A673 (cell line): ENCODE data around the gene SCG2. TPM values are rescaled to one million over a fixed set of nuclear protein-coding genes. Genes with fewer than 3 reads are reported as not detected.
"Not testable (repeated sequence)": the region's sequence is repeated elsewhere in the genome, so short reads cannot be mapped to it uniquely, and the experiment has no call there.

Experiments used
- BruUV-seq: library from RNA; stranded (reverse); fragments of 400-500 nt; replicated peaks from 2 replicates; lab custom pipeline; 2021; lab: Mats Ljungman, UMichigan
- CTCF ChIA-PET: fragments of 300-600 bp; sonication (Branson Sonifier 250); formaldehyde crosslinking; loops from one replicate; lab custom pipeline; 2022; ENCODE audit warnings: antibody characterized with exemption; lab: Charles Lee
- POLR2A ChIA-PET: fragments of 300-600 bp; sonication (Branson Sonifier 250); formaldehyde crosslinking; loops from one replicate; lab custom pipeline; 2022; ENCODE audit warnings: antibody characterized with exemption; ENCODE audit not compliant: low non-redundant PET; lab: Charles Lee
- DNase-seq: peaks from one replicate; pipeline ENCODE4 v3.0.0-alpha.2; 2015; ENCODE audit warnings: low spot score
- H3K27ac ChIP-seq: fragments of 200-600 bp; sonication (generic); 2 replicates; pipeline ENCODE4 v1.5.1; 2016; ENCODE audit warnings: mixed run types, low read depth, mild to moderate bottlenecking, mixed read lengths, antibody characterized with exemption, low read length; ENCODE audit not compliant: poor library complexity, severe bottlenecking
- H3K27me3 ChIP-seq: fragments of 200-600 bp; sonication (generic); replicated peaks from 2 replicates; pipeline ENCODE4 v1.6.1; 2017; ENCODE audit warnings: mixed run types, low read depth, mild to moderate bottlenecking, mixed read lengths, antibody characterized with exemption, low read length; ENCODE audit not compliant: insufficient read depth, poor library complexity
- H3K36me3 ChIP-seq: fragments of 200-600 bp; sonication (generic); 2 replicates; pipeline ENCODE4 v1.6.1; 2016; ENCODE audit warnings: mixed run types, mild to moderate bottlenecking, mixed read lengths, antibody characterized with exemption, low read length; ENCODE audit not compliant: insufficient read depth, poor library complexity, severe bottlenecking
- H3K4me1 ChIP-seq: fragments of 200-600 bp; sonication (generic); 2 replicates; pipeline ENCODE4 v1.6.1; 2017; ENCODE audit warnings: mixed run types, mild to moderate bottlenecking, mixed read lengths, antibody characterized with exemption, low read length; ENCODE audit not compliant: insufficient read depth, poor library complexity, severe bottlenecking
- H3K4me3 ChIP-seq: fragments of 200-600 bp; sonication (generic); 2 replicates; pipeline ENCODE4 v1.5.1; 2016; ENCODE audit warnings: low read depth, mixed run types, mild to moderate bottlenecking, mixed read lengths, low read length; ENCODE audit not compliant: poor library complexity, severe bottlenecking
- H3K9me3 ChIP-seq: fragments of 200-600 bp; sonication (generic); 2 replicates; pipeline ENCODE4 v1.6.1; 2016; ENCODE audit warnings: mixed run types, low read depth, mild to moderate bottlenecking, mixed read lengths, antibody characterized with exemption, low read length; ENCODE audit not compliant: poor library complexity, severe bottlenecking
- CTCF ChIP-seq: fragments of 300-800, 200-600 bp; sonication (generic); conservative IDR thresholded peaks from 2 replicates; pipeline ENCODE4 v1.5.1; 2017; ENCODE audit warnings: low read depth, mild to moderate bottlenecking, antibody characterized with exemption, low read length, moderate library complexity, mixed read lengths
- EZH2 ChIP-seq: fragments of 200-600 bp; sonication (generic); IDR thresholded peaks from 2 replicates; pipeline ENCODE4 v1.6.1; 2017; ENCODE audit warnings: borderline replicate concordance, low read depth, mild to moderate bottlenecking, mixed read lengths, antibody characterized with exemption, low read length; ENCODE audit not compliant: poor library complexity, severe bottlenecking
- intact Hi-C: fragments of 100-400 bp; cut with micrococcal nuclease; formaldehyde crosslinking; loops from one replicate; pipeline ENCODE4 v1.10.0; 2022; ENCODE audit not compliant: unreplicated experiment
- total RNA-seq: library from RNA; stranded (reverse); gene quantifications from 2 replicates; pipeline ENCODE4 v1.2.3, GENCODE V29; 2021

SCG2 gene
- total RNA-seq, 1 experiment from 2014 or later, result 26.2 TPM

DNA sequence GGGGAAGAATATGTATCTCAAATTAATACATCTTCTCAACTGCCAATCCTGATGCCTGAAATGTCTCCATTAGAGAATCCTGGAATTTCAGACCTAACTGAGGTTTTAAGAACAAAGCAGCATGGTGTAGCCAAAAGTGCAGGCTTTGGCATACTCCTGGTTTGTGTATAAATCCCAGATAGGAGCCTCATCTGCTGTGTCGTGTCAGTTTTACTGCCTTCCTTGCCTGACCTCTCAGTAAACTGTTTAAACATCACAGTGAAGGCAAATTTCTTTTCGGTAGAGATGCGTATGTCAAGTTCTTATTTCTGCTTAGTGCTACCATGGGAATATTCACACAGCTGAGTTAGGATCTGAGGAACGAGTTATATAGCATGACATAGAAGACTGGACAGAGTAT is 7.3 kb downstream of the SCG2 start:
- CTCF ChIA-PET, result no interaction called here
- no peak overlapping the region for H3K27ac ChIP-seq
- POLR2A ChIA-PET, result no interaction called here
- no peak for DNase-seq
- peaks cover 41% of the 10 kb centered on the region for H3K36me3 ChIP-seq
- intact Hi-C loops, result no loop called here
- H3K27me3 ChIP-seq, result no peaks in the 10 kb centered on the region
- peaks cover 11% of the 10 kb centered on the region for H3K4me1 ChIP-seq
- TF ChIP-seq CTCF, result no peak
- no peak for TF ChIP-seq EZH2
- BruUV-seq, result no TSS peak
- no peaks in the 10 kb centered on the region for H3K9me3 ChIP-seq
- no peak overlapping the region for H3K4me3 ChIP-seq

DNA sequence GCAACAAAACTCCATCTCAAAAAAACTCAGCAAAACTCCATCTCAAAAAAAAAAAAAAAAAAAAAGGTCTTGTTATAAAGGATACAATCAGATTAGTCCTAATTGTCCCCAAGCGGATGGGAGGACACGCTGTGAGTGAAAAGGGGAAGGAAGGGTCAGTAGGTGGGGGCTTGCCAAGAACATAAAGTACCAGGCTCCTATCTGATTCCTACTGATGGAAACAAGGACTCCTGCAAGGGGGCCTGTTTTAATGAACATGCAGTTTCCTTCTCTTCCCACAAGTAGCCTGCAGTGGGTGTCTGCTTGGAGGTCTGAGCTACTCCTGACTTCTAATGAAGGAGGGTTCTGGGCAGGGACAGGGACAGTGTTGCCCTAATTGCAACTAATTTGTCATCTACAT is 7.9 kb downstream of the SCG2 start:
- no peaks in the 10 kb centered on the region for H3K27me3 ChIP-seq
- ChIA-PET CTCF (no interaction called here), POLR2A (no interaction called here)
- intact Hi-C loops, result no loop called here
- BruUV-seq, result no TSS peak
- no peak for DNase-seq
- H3K4me3 ChIP-seq, result no peak overlapping the region
- H3K4me1 ChIP-seq, result peaks cover 9% of the 10 kb centered on the region
- H3K9me3 ChIP-seq, result no peaks in the 10 kb centered on the region
- TF ChIP-seq CTCF, result no peak
- TF ChIP-seq EZH2, result no peak
- no peak overlapping the region for H3K27ac ChIP-seq
- H3K36me3 ChIP-seq, result peaks cover 36% of the 10 kb centered on the region

DNA sequence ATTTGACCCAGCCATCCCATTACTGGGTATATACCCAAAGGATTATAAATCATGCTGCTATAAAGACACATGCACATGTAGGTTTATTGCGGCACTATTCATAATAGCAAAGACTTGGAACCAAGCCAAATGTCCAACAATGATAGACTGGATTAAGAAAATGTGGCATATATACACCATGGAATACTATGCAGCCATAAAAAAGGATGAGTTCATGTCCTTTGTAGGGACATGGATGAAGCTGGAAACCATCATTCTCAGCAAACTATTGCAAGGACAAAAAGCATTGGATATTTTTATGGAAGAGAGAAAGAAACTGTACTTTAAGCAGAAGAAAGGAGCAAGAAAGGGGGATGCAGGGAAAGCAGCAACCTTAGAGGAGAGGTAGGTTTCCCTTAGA is 9.5 kb downstream of the SCG2 start:
- intact Hi-C loops, H3K27ac ChIP-seq, POLR2A ChIA-PET, H3K4me3 ChIP-seq, H3K27me3 ChIP-seq, BruUV-seq, DNase-seq, H3K9me3 ChIP-seq, CTCF ChIA-PET: not testable (repeated sequence)
- Histone ChIP-seq H3K36me3 (peaks cover 20% of the 10 kb centered on the region), H3K4me1 (peaks cover 20% of the 10 kb centered on the region)

- Histone ChIP-seq H3K36me3 (peaks cover 10% of the 10 kb centered on the region), H3K27ac (no peak overlapping the region), H3K27me3 (no peaks in the 10 kb centered on the region), H3K9me3 (no peaks in the 10 kb centered on the region), H3K4me1 (peaks cover 29% of the 10 kb centered on the region), H3K4me3 (no peak overlapping the region)
- DNase-seq, result peak; percentile 71
- no peak for TF ChIP-seq CTCF
- TF ChIP-seq EZH2, result no peak
- intact Hi-C loops, result no loop called here
- ChIA-PET POLR2A (no interaction called here), CTCF (no interaction called here)
- no TSS peak for BruUV-seq
Measured at GRCh38 chr2:223591596-223591995, 10.6 kb downstream of the SCG2 start.
